Lung (tissue), 12 donors: ENCODE results near the gene VPS37D. TPM values are rescaled to one million over a fixed set of nuclear protein-coding genes. Genes with fewer than 3 reads are reported as not detected.

Source experiments
- ATAC-seq: fragments of 200-7000 bp; cut with Tn5 transposase; one replicate; pipeline ENCODE4 v1.9.1; 2020; ENCODE audit warnings: moderate number of reproducible peaks; ENCODE audit not compliant: insufficient read depth, low FRiP score
- DNase-seq, 3 donors: peaks; one replicate each; pipeline ENCODE4 v3.0.0-alpha.2; 2013 to 2017
- H3K27ac ChIP-seq, 2 donors: one replicate each; pipeline ENCODE4 v1.5.1; 2013; ENCODE audit warnings: mild to moderate bottlenecking in 2 of 2, moderate library complexity in 2 of 2, control low read depth in 1 of 2, inconsistent platforms in 1 of 2, low read depth in 1 of 2, low read length in 1 of 2
- H3K27me3 ChIP-seq, 3 donors: one replicate each; pipeline ENCODE4 v1.5.1; 2013; ENCODE audit warnings: low read length in 2 of 3; ENCODE audit not compliant: control insufficient read depth in 3 of 3, insufficient read depth in 3 of 3
- H3K36me3 ChIP-seq, 4 donors: one replicate each; pipeline ENCODE4 v1.5.1; 2013; ENCODE audit warnings: low read length in 4 of 4, mild to moderate bottlenecking in 1 of 4, moderate library complexity in 1 of 4; ENCODE audit not compliant: control insufficient read depth in 4 of 4, insufficient read depth in 4 of 4
- H3K4me1 ChIP-seq, 5 donors: one replicate each; pipeline ENCODE4 v1.5.1; 2013; ENCODE audit warnings: low read length in 5 of 5, mild to moderate bottlenecking in 2 of 5, moderate library complexity in 1 of 5; ENCODE audit not compliant: control insufficient read depth in 5 of 5, insufficient read depth in 5 of 5
- H3K4me3 ChIP-seq: one replicate; pipeline ENCODE4 v1.5.1; 2013; ENCODE audit warnings: mild to moderate bottlenecking, control low read depth, moderate library complexity
- H3K9ac ChIP-seq, 2 donors: one replicate each; pipeline ENCODE4 v1.5.1; 2013; ENCODE audit warnings: low read length in 2 of 2, control low read depth in 1 of 2; ENCODE audit not compliant: insufficient read depth in 1 of 2
- H3K9me3 ChIP-seq, 4 donors: one replicate each; pipeline ENCODE4 v1.5.1; 2013; ENCODE audit warnings: low read length in 3 of 4, mild to moderate bottlenecking in 1 of 4, moderate library complexity in 1 of 4; ENCODE audit not compliant: control insufficient read depth in 4 of 4, insufficient read depth in 3 of 4
- WGBS, 2 donors: extraction: QIAGEN DNeasy Blood & Tissue Kit; methylation state at CpG; one replicate each; pipeline ENCODE4 v1.1.7; 2013; 5-methylcytosine and 5-hydroxymethylcytosine counted together
- polyA plus RNA-seq, 2 donors: library from polyadenylated mRNA; stranded (reverse); fragments of 200-250 nt; gene quantifications; one replicate each; pipeline ENCODE4 v1.2.1, GENCODE V29; 2013
- total RNA-seq, 2 donors: library from RNA; depleted of rRNA in 1 of 2; stranded (reverse); fragments of >200 nt in 1 of 2; gene quantifications; one replicate each; pipeline ENCODE4 v1.2.1, GENCODE V29; 2014 to 2021
- TF ChIP-seq, protein P1 (sequence below): IDR thresholded peaks from 2 replicates; pipeline ENCODE4 v1.5.1; 2012; ENCODE audit warnings: mild to moderate bottlenecking; ENCODE audit errors: control extremely low read depth, extremely low read depth
- donor health status: control.
- donor health status: control.
- donor health status: Bipolar disorder and iron deficiency.
- donor health status: healthy.
- donor health status: DM: yes; HTN: yes; CAD: no.

Gene VPS37D
- total and polyA plus RNA-seq, 4 donors: 0.66 to 5.5 (median 1.3) TPM

DNA sequence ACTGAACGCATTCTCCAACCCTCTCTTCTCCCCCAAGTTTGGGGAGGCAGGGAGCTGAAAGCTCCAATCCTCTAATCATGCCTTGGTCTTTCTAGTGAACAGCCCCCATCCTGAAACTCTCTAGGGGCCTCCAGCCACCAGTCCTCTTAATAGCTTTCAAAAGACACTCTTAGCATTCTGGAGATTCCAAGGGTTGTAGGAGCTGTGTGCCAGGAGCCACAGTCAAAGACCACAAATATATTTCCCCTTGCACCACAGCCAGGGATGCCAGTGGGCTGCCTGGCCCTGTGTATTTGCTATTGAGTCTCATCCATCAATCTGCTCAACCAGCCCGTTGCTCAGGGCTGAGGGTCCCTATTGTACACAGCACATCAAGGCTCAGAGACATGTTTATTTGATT is 24.8 kb upstream of the VPS37D start:
- peaks cover 0 to 3% (median 0%) of the 10 kb centered on the region in 5 donors for H3K4me1 ChIP-seq
- no peak overlapping the region for H3K4me3 ChIP-seq
- no peak for DNase-seq
- H3K9ac ChIP-seq: no peak overlapping the region
- no peaks in the 10 kb centered on the region for H3K36me3 ChIP-seq
- WGBS, 2 donors: 45 to 60% methylated on average over 2 of the region's 2 CpGs
- peaks cover 0 to 5% (median 0%) of the 10 kb centered on the region in 3 donors for H3K27me3 ChIP-seq
- no peak overlapping the region for H3K27ac ChIP-seq
- TF ChIP-seq, protein P1, sequence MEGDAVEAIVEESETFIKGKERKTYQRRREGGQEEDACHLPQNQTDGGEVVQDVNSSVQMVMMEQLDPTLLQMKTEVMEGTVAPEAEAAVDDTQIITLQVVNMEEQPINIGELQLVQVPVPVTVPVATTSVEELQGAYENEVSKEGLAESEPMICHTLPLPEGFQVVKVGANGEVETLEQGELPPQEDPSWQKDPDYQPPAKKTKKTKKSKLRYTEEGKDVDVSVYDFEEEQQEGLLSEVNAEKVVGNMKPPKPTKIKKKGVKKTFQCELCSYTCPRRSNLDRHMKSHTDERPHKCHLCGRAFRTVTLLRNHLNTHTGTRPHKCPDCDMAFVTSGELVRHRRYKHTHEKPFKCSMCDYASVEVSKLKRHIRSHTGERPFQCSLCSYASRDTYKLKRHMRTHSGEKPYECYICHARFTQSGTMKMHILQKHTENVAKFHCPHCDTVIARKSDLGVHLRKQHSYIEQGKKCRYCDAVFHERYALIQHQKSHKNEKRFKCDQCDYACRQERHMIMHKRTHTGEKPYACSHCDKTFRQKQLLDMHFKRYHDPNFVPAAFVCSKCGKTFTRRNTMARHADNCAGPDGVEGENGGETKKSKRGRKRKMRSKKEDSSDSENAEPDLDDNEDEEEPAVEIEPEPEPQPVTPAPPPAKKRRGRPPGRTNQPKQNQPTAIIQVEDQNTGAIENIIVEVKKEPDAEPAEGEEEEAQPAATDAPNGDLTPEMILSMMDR: no peak
- ATAC-seq: no peak
- peaks cover 0 to 10% (median 2%) of the 10 kb centered on the region in 4 donors for H3K9me3 ChIP-seq

DNA sequence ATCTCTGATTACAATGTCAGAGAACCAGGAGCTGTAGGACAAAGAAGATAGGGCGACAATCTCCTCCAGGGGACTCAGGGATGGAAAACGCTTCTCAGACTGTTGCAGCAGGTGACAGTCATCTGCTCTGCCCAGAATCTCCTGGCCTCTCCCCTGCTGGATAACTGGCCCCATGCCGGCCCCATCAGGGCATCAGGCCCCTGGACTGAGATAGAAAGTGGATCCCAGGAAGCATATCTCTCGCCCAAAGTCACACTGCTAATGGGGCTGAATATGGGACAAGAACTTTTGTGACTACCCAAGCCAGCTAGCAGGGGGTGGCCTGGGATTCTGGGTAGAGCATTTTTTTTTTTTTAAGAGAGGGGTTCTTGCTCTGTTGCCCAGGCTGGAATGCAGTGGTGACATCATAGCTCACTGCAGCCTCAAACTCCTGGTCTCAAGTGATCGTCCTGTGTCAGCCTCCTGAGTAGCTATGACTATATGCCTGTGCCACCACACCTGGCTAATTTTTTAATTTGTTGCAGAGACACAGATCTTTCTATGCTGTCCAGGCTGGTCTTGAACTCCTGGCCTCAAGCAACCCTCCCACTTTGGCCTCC is 22.8 kb upstream of the VPS37D start:
- 56 to 67% methylated on average over 5 of the region's 5 CpGs for WGBS, 2 donors
- Histone ChIP-seq H3K4me3 (no peak overlapping the region), H3K9me3 (peaks cover 0 to 10% (median 2%) of the 10 kb centered on the region in 4 donors), H3K4me1 (peaks cover 0 to 5% (median 0%) of the 10 kb centered on the region in 5 donors), H3K36me3 (no peaks in the 10 kb centered on the region), H3K27ac (no peak overlapping the region), H3K27me3 (peaks cover 0 to 22% (median 11%) of the 10 kb centered on the region in 3 donors), H3K9ac (no peak overlapping the region)
- DNase-seq: no peak
- TF ChIP-seq, protein P1: no peak
- ATAC-seq: no peak

- ATAC-seq: peak; percentile 15
- peaks cover 0 to 25% (median 14%) of the 10 kb centered on the region in 3 donors for H3K27me3 ChIP-seq
Observed at GRCh38 chr7:73645643-73646174, 21.9 kb upstream of the VPS37D start.

More at GRCh38 chr7:73645643-73646174, 21.9 kb upstream of the VPS37D start:
- TF ChIP-seq, protein P1: no peak
- 46 to 54% methylated on average over 4 of the region's 4 CpGs for WGBS, 2 donors
- no peak overlapping the region for H3K4me3 ChIP-seq
- no peak for DNase-seq
- H3K9ac ChIP-seq: no peak overlapping the region
- H3K36me3 ChIP-seq: no peaks in the 10 kb centered on the region
- H3K27ac ChIP-seq: no peak overlapping the region
- peaks cover 0 to 10% (median 2%) of the 10 kb centered on the region in 4 donors for H3K9me3 ChIP-seq
- peaks cover 0 to 5% (median 0%) of the 10 kb centered on the region in 5 donors for H3K4me1 ChIP-seq
